NCI-H2196 treated with DMSO at 0.1 percent for 48 hours (cell line): ENCODE results near the gene MED15.
"Not testable (repeated sequence)": the region's sequence is repeated elsewhere in the genome, so short reads cannot be mapped to it uniquely, and the experiment has no call there.

Source experiments
- DNase-seq: peaks from one replicate; lab custom pipeline; 2025; ENCODE audit not compliant: unreplicated experiment; lab: John Stamatoyannopoulos, UW

Gene MED15

DNA sequence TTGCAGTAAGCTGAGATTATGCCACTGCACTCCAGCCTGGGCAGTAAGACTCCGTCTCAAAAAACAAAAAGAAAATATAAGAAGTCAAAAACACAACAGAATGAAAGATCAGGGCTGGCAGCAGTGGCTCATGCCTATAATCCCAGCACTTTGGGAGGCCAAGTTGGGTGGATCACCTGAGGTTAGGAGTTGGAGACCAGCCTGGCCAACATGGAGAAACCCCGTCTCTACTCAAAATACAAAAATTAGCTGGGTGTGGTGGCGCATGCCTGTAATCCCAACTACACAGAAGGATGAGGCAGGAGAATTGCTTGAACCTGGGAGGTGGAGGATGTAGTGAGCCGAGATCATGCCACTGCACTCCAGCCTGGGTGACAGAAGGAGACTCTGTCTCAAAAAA lies 87.1 kb downstream of the MED15 start:
- DNase-seq = not testable (repeated sequence)

- DNase-seq = no peak
These were observed 88.1 kb downstream of the MED15 start for GRCh38 chr22:20595461-20595860.

DNA sequence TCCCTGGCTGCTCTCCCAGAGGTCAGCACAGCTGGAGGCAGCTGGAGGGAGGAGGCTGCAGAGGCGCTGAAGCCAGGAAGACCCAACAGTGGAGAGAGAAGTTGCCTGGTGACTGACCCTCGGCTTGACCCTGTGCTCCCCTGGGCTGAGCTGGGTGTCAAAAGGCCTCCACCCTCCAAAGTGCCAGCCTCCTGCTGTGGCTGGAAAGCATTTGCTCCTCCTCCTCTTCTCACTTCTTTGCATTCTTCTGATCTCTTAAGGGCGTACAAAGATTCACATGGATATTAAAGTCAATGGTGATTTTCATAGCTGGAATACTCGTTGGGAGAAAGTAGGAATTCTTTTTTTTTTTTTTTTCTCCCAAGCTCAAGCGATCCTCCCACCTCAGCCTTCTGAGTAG lies 91.7 kb downstream of the MED15 start:
- no peak for DNase-seq

- DNase-seq = no peak
These were observed 92.8 kb downstream of the MED15 start for GRCh38 chr22:20600137-20600673.

- no peak for DNase-seq
These were observed 93.9 kb downstream of the MED15 start for GRCh38 chr22:20601308-20601707.

DNA sequence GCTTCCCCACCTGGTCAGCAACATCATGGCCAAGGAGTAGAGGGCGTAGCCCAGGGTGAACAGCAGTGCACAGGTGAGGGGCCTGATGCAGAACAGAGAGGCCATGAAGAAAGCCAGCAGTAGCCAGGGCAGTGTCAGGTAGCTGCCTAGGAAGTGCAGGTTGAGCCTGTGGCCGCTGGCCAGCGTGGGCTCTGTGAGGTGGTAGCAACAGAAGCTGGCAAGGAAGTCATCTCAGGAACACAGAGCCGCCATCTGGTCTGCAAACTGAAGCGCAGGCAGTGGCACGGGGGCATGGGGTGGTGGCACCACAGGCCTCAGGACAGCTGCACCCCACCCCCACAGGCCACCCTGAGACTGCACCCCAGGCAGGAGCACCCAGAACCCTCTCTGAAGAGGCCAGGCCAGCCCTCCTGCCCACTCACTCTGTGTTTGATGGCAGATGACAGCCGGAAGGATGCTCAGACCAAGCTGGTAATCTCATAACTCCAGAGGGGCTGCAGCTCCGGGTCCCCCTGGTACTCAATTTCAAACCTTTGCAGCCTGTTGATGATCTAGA lies 95.3 kb downstream of the MED15 start:
- DNase-seq = no peak

DNA sequence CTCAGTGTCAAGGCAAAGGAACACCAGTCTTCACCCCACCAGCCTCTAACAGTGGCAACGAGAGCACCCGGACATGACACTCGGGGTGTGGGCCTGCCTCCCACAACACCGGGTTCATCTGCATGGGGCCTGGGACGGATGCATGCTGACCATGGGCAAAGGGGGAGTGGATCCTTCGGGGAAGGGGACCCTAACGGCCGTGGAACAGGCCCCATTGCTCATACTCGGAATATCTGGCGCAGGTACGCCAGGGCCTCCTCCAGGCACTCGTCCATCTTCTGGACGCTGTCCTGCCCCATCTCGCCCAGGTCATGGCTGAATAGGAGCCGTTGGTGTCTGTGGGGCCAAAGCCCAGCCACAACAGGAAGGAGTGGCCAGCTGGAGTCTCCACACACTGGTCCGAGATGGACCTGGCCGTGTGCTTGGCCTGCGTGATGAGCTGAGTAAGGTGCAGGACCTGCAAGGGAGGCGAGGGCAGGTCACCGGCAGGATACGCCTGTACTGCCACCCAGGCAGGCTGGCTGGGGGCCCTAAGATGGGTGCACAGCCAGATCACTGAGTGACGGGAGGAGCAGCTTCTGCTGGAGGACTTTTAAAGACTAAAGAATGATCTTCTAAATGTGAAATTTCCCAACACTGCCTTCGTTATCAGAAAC lies 96.8 kb downstream of the MED15 start:
- DNase-seq = no peak

- DNase-seq = no peak
These were observed 97.4 kb downstream of the MED15 start for GRCh38 chr22:20604776-20605221.

- DNase-seq = no peak
These were observed 97.9 kb downstream of the MED15 start for GRCh38 chr22:20605328-20605727.

DNA sequence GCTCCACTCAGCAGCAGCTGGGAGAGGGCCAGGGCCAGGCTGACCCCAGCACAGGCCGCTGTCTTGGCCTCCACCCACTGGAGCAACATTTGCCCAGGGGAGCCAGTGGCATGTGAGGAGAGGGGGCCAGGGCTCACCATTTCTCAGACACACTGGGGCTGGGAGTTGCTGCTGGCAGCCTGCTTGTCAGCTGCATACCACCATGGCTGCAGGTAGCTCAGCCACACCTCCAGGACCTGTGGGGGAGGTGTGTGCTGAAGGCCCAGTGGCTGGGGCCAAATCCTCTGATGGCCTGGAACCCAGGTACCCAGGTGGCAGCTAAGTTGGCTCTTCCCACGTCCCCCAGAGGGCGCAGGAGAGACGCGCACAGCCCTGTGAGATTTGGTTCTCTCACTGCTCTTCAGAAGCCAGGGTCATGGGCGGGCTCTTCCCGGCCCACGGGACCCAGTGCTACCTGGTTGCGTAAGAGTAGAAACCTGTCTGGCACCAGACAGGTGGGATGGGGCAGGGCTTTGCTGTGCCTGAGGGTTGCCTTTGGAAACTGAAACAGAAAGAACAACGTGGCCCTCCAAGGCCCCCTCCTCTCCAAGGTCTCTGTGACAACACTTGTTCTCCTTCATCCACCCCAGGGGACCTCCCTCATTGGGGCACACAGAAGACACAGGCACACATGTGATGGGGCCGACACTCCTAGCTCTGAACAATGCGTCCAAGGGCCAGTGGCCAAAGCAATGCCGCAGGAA lies 98.8 kb downstream of the MED15 start:
- peak; percentile 64 for DNase-seq

GRCh38 chr22:20606784-20607128 lies 99.3 kb downstream of the MED15 start:
- DNase-seq = no peak

DNA sequence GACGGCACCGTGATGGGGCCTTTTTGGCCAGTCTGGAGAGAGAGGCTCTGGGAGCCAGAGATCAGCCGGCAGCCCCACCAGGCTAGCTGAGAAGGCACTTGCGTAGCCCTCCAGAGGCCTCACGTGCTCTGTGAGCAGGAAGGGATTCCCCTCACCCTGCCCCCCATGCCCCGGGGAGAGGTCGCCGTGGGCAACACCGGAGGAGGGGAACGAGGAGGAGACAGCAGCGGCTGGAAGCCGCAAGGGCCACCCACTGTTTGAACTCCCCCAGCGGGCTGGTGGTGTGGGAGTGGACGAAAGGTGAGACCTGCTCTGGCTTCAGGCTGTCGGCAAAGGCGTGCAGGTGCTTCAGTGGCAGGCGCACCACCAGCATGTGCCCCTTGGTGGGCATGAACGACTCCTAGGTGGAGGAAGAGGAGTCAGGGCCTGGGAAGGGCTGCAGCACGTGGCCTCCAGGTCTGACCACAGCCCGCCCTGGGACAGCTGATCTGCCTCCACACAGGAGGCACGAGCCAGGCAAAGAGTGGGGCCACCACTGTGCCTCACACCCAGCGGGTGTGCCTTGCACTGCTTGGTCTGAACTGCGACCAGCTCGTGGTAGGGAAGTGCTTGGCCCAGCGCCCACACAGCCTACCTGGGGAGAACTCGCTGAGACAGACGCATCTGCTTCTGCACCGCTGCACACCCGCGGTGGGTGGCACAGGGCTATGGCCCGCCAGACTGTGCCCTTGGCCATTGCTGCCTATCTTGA lies 99.9 kb downstream of the MED15 start:
- no peak for DNase-seq

DNA sequence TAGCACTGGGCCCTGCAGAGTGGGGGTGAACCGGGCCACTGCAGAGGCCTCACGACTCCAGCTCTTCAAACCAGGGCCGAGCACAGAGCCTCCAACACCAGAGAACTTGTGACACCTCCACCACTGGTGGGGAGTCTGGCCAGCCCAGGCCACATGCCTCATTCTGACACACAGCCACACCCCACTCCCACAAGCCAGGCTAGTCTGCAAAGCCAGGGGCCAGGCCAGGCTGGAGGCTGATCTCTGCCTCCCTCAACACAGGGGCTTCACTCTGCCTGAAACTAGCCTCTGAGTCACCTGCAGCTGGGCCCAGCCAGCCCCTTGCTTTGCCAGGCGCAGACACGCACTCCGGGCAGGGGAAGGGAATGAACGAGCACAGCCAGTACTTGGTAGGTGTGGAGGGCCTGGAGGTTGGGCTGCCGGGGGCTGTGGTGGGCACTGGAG lies 102.9 kb downstream of the MED15 start:
- DNase-seq = no peak

DNA sequence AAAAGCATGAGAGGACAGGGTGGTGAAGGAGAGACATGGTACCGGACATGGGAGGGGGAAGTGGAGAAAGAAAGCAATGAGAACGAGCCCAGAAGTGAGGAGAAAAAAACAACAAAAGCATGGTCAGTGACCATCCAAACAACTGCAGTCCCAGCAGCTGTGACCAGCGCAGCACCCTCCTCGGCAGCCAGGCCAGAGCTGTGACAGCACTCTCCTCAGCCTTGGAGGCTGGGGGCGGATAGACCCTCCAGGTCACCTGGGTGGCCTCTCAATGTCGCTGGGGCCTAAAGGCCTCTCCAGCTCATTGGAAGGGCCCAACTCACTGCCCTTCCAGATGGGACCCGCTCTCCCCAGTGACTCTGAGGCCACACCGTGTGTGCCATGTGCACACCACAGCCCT lies 103.3 kb downstream of the MED15 start:
- DNase-seq = no peak

DNA sequence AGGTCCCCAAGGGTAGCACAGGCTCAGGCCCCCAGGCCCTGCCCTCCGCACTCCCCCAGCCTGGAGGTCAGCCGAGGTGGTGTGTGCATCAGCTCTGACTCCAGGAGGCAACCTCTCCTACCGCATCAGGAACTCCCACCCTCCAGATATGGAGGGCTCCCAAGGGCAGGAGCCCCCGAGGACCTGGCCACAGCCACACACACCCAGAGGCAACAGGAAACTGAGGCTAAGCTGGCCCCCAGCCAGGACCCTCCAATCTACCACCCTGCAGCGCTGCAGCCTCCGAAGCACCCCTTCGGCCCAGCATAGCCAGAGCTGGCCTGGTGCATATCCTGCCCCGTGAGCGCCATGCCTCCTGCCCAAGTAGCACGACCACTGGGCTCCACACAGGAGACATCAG lies 104.0 kb downstream of the MED15 start:
- DNase-seq = no peak

- no peak for DNase-seq
These were observed 105.9 kb downstream of the MED15 start for GRCh38 chr22:20613301-20613700.

GRCh38 chr22:20615021-20615420 lies 107.6 kb downstream of the MED15 start:
- DNase-seq = no peak

DNA sequence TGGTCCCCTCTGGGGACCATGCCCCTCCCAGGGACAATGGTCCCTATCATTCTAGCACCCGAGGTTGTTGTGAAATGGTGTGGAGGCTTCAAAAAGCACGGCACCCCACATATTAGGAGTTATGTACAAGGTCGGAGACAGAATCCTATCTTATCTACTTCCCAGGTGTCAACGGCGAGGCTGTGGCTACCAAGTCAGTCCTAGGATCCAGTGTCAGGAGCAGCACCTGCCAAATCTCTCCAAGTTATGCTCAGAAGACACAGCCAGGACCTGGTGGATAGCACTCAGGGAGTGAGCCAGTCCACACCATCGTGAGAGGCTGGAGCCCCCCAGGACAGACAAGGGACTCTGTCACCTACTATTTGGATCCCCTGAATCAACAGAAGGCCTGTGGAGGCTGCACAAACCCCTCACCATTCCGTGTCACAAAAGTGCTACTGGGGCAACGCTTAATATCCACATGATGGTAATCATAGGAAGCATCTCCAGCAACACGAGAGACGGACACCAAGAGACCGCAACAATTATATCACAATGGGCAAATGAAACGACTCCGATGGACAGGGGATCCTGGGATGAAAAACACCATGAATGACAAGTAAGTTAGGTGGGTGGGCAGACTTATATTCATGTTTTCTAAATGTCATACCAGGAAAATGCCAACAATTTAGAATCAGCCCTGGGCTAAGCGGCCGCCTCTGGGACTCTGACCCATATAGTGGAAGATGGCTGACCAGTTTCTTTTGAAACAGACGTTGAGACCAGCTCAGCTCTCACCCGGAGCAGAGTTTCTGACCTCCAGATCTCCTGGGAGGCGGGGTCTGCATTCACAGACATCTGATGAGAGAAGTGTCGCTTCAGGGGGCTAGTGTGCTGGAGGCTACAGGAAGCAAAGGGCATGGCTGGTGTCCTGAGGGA lies 108.4 kb downstream of the MED15 start:
- DNase-seq = no peak

GRCh38 chr22:20616451-20617043 lies 109.1 kb downstream of the MED15 start:
- no peak for DNase-seq

- DNase-seq = no peak
These were observed 111.1 kb downstream of the MED15 start for GRCh38 chr22:20618488-20618887.
